Measurements from ENCODE around the gene PIK3R2.

The PIK3R2 gene

GRCh38 chr19:18117692-18118378 is 35.1 kb upstream of the PIK3R2 start:
- POLR2A ChIA-PET: interaction anchor here (0.7 to 1.7 kb wide), 3 partner anchors 24 to 40 kb away, joined by 3 to 4 read pairs (median 3); no protein-coding TSS in a partner anchor
- TF ChIP-seq CTBP1 (IDR thresholded peaks at IDR 0.05; ENCODE audit: borderline replicate concordance): no peak
- peak; percentile 83 for TF ChIP-seq L3MBTL2 (conservative IDR thresholded peaks at IDR 0.05)
- CTCF ChIA-PET: interaction anchor here (0.6 to 1.0 kb wide), 4 partner anchors 8 to 257 kb away, joined by 3 read pairs; no protein-coding TSS in a partner anchor
- DNase-seq (ENCODE audit: extremely low spot score): peak; percentile 100

GRCh38 chr19:18118420-18119012 is 34.4 kb upstream of the PIK3R2 start:
- TF ChIP-seq HDGF (IDR thresholded peaks at IDR 0.05; ENCODE audit: borderline replicate concordance) (no peak), L3MBTL2 (conservative IDR thresholded peaks at IDR 0.05) (no peak), LEF1 (IDR thresholded peaks at IDR 0.05; ENCODE audit: borderline replicate concordance) (no peak), CTBP1 (IDR thresholded peaks at IDR 0.05; ENCODE audit: borderline replicate concordance) (no peak), SP1 (IDR thresholded peaks at IDR 0.05) (no peak), ARNT (IDR thresholded peaks at IDR 0.05) (no peak), FOXK2 (IDR thresholded peaks at IDR 0.05) (no peak), NFRKB (IDR thresholded peaks at IDR 0.05) (no peak), ELF4 (IDR thresholded peaks at IDR 0.05) (no peak), FOXM1 (IDR thresholded peaks at IDR 0.05; ENCODE audit: borderline replicate concordance) (no peak), TARDBP (IDR thresholded peaks at IDR 0.05) (no peak), PKNOX1 (IDR thresholded peaks at IDR 0.05) (no peak), ZNF384 (IDR thresholded peaks at IDR 0.05) (no peak), SUZ12 (IDR thresholded peaks at IDR 0.05) (no peak), BHLHE40 (IDR thresholded peaks at IDR 0.05; ENCODE audit: borderline replicate concordance) (no peak), FOXA1 (IDR thresholded peaks at IDR 0.05) (no peak)
- ChIA-PET CTCF (interaction anchor here (1.0 kb wide), 2 partner anchors 74 to 161 kb away, joined by 3 read pairs; no protein-coding TSS in a partner anchor), POLR2A (interaction anchor here (0.7 to 1.7 kb wide), 4 partner anchors 23 to 39 kb away, joined by 3 to 5 read pairs (median 4); partner anchors contain the start of gene PIK3R2)
- DNase-seq (ENCODE audit: extremely low spot score): no peak

- TF ChIP-seq FOXM1 (IDR thresholded peaks at IDR 0.05; ENCODE audit: borderline replicate concordance) (no peak), HDGF (IDR thresholded peaks at IDR 0.05; ENCODE audit: borderline replicate concordance) (no peak), ZNF384 (IDR thresholded peaks at IDR 0.05) (no peak), ELF4 (IDR thresholded peaks at IDR 0.05) (no peak), LEF1 (IDR thresholded peaks at IDR 0.05; ENCODE audit: borderline replicate concordance) (no peak), PKNOX1 (IDR thresholded peaks at IDR 0.05) (no peak), SUZ12 (IDR thresholded peaks at IDR 0.05) (no peak), FOXA1 (IDR thresholded peaks at IDR 0.05) (no peak), ARNT (IDR thresholded peaks at IDR 0.05) (no peak), L3MBTL2 (conservative IDR thresholded peaks at IDR 0.05) (no peak), BHLHE40 (IDR thresholded peaks at IDR 0.05; ENCODE audit: borderline replicate concordance) (no peak), CTBP1 (IDR thresholded peaks at IDR 0.05; ENCODE audit: borderline replicate concordance) (no peak), NFRKB (IDR thresholded peaks at IDR 0.05) (no peak), FOXK2 (IDR thresholded peaks at IDR 0.05) (no peak)
- ChIA-PET POLR2A (interaction anchor here (0.7 to 1.7 kb wide), 4 partner anchors 22 to 39 kb away, joined by 3 to 5 read pairs (median 4); partner anchors contain the start of gene PIK3R2), CTCF (interaction anchor here (1.0 kb wide), 1 partner anchor 160 kb away, joined by 3 read pairs; no protein-coding TSS in a partner anchor)
- DNase-seq (ENCODE audit: extremely low spot score): no peak
Measured at GRCh38 chr19:18119013-18119716, 33.8 kb upstream of the PIK3R2 start.

- DNase-seq (ENCODE audit: extremely low spot score): no peak
- ChIA-PET CTCF (no interaction called here), POLR2A (interaction anchor here (1.3 kb wide), 1 partner anchor 33 kb away, joined by 5 read pairs; the partner anchor contains the start of gene PIK3R2)
- TF ChIP-seq TARDBP (IDR thresholded peaks at IDR 0.05) (no peak), FOXA1 (IDR thresholded peaks at IDR 0.05) (no peak), NFRKB (IDR thresholded peaks at IDR 0.05) (no peak), FOXK2 (IDR thresholded peaks at IDR 0.05) (no peak), ELF4 (IDR thresholded peaks at IDR 0.05) (no peak), HDGF (IDR thresholded peaks at IDR 0.05; ENCODE audit: borderline replicate concordance) (no peak), SP1 (IDR thresholded peaks at IDR 0.05) (no peak), BHLHE40 (IDR thresholded peaks at IDR 0.05; ENCODE audit: borderline replicate concordance) (no peak), LEF1 (IDR thresholded peaks at IDR 0.05; ENCODE audit: borderline replicate concordance) (no peak)
Measured at GRCh38 chr19:18119717-18120105, 33.3 kb upstream of the PIK3R2 start.

GRCh38 chr19:18120127-18120526 is 32.8 kb upstream of the PIK3R2 start:
- no peak for DNase-seq (ENCODE audit: extremely low spot score)
- ChIA-PET CTCF (no interaction called here), POLR2A (no interaction called here)
- TF ChIP-seq HDGF (IDR thresholded peaks at IDR 0.05; ENCODE audit: borderline replicate concordance) (no peak), NFRKB (IDR thresholded peaks at IDR 0.05) (no peak), ZNF384 (IDR thresholded peaks at IDR 0.05) (no peak), FOXM1 (IDR thresholded peaks at IDR 0.05; ENCODE audit: borderline replicate concordance) (no peak), SP1 (IDR thresholded peaks at IDR 0.05) (no peak), FOXK2 (IDR thresholded peaks at IDR 0.05) (no peak), ELF4 (IDR thresholded peaks at IDR 0.05) (no peak)

- CTCF ChIA-PET: interaction anchor here (1.2 kb wide), 1 partner anchor 8 kb away, joined by 3 read pairs; no protein-coding TSS in a partner anchor
Measured at GRCh38 chr19:18121166-18121565, 31.8 kb upstream of the PIK3R2 start.

More at GRCh38 chr19:18121166-18121565, 31.8 kb upstream of the PIK3R2 start:
- POLR2A ChIA-PET: no interaction called here
- TF ChIP-seq FOXA1 (IDR thresholded peaks at IDR 0.05) (no peak), TARDBP (IDR thresholded peaks at IDR 0.05) (no peak), ARNT (IDR thresholded peaks at IDR 0.05) (no peak), ELF4 (IDR thresholded peaks at IDR 0.05) (no peak), FOXM1 (IDR thresholded peaks at IDR 0.05; ENCODE audit: borderline replicate concordance) (no peak), FOXK2 (IDR thresholded peaks at IDR 0.05) (no peak), CTBP1 (IDR thresholded peaks at IDR 0.05; ENCODE audit: borderline replicate concordance) (no peak), PKNOX1 (IDR thresholded peaks at IDR 0.05) (no peak), L3MBTL2 (conservative IDR thresholded peaks at IDR 0.05) (no peak), NFRKB (IDR thresholded peaks at IDR 0.05) (no peak), ZNF384 (IDR thresholded peaks at IDR 0.05) (no peak), SUZ12 (IDR thresholded peaks at IDR 0.05) (no peak), LEF1 (IDR thresholded peaks at IDR 0.05; ENCODE audit: borderline replicate concordance) (no peak), HDGF (IDR thresholded peaks at IDR 0.05; ENCODE audit: borderline replicate concordance) (no peak)
- no peak for DNase-seq (ENCODE audit: extremely low spot score)
